Epithelial cell of prostate (primary cell): ENCODE data around the gene TCF4.

Experiments
- DNase-seq: peaks from one replicate; pipeline ENCODE4 v3.0.0-alpha.2; 2011; ENCODE audit warnings: low read depth, low spot score
- H3K27ac ChIP-seq: fragments of 450-650 bp; 2 replicates; pipeline ENCODE4 v1.5.1; 2017; ENCODE audit warnings: mild to moderate bottlenecking

Gene TCF4

GRCh38 chr18:55369346-55369745, 218.6 kb downstream of the TCF4 start:
- DNase-seq: no peak
- H3K27ac ChIP-seq: no peak overlapping the region

- no peak for DNase-seq
- H3K27ac ChIP-seq: no peak overlapping the region
These were observed 222.7 kb downstream of the TCF4 start for GRCh38 chr18:55365342-55365741.

- H3K27ac ChIP-seq: no peak overlapping the region
- no peak for DNase-seq
These were observed 225.7 kb downstream of the TCF4 start for GRCh38 chr18:55362303-55362702.

GRCh38 chr18:55361492-55362250, 226.3 kb downstream of the TCF4 start:
- H3K27ac ChIP-seq: no peak overlapping the region
- no peak for DNase-seq

- no peak overlapping the region for H3K27ac ChIP-seq
- DNase-seq: no peak
These were observed 227.9 kb downstream of the TCF4 start for GRCh38 chr18:55360061-55360460.

- no peak overlapping the region for H3K27ac ChIP-seq
These were observed 231.2 kb downstream of the TCF4 start for GRCh38 chr18:55356815-55357214.

GRCh38 chr18:55355223-55355622, 232.8 kb downstream of the TCF4 start:
- no peak overlapping the region for H3K27ac ChIP-seq
- no peak for DNase-seq

More at GRCh38 chr18:55356815-55357214, 231.2 kb downstream of the TCF4 start:
- DNase-seq: no peak

- DNase-seq: no peak
- H3K27ac ChIP-seq: no peak overlapping the region
These were observed 233.2 kb downstream of the TCF4 start for GRCh38 chr18:55354795-55355194.

- no peak overlapping the region for H3K27ac ChIP-seq
- DNase-seq: no peak
These were observed 234.2 kb downstream of the TCF4 start for GRCh38 chr18:55353806-55354205.

- no peak overlapping the region for H3K27ac ChIP-seq
- no peak for DNase-seq
These were observed 234.6 kb downstream of the TCF4 start for GRCh38 chr18:55353391-55353790.

GRCh38 chr18:55351980-55352714, 235.8 kb downstream of the TCF4 start:
- DNase-seq: no peak
- H3K27ac ChIP-seq: no peak overlapping the region

- no peak overlapping the region for H3K27ac ChIP-seq
- DNase-seq: no peak
These were observed 236.7 kb downstream of the TCF4 start for GRCh38 chr18:55351241-55351691.

- DNase-seq: no peak
- no peak overlapping the region for H3K27ac ChIP-seq
These were observed 238.3 kb downstream of the TCF4 start for GRCh38 chr18:55349685-55350084.

- H3K27ac ChIP-seq: no peak overlapping the region
- no peak for DNase-seq
These were observed 240.8 kb downstream of the TCF4 start for GRCh38 chr18:55346961-55347740.

- no peak for DNase-seq
- no peak overlapping the region for H3K27ac ChIP-seq
These were observed 241.6 kb downstream of the TCF4 start for GRCh38 chr18:55346387-55346786.

GRCh38 chr18:55345103-55345950, 242.7 kb downstream of the TCF4 start:
- no peak for DNase-seq
- no peak overlapping the region for H3K27ac ChIP-seq

- no peak overlapping the region for H3K27ac ChIP-seq
- DNase-seq: no peak
These were observed 244.5 kb downstream of the TCF4 start for GRCh38 chr18:55343396-55344073.

GRCh38 chr18:55340998-55341397, 247.0 kb downstream of the TCF4 start:
- DNase-seq: no peak
- no peak overlapping the region for H3K27ac ChIP-seq

GRCh38 chr18:55339990-55340389, 248.0 kb downstream of the TCF4 start:
- H3K27ac ChIP-seq: no peak overlapping the region
- DNase-seq: no peak
